ENCODE data around the gene TEX44.
A peak's percentile ranks its signal among the peaks of the same experiment; 100 is the strongest.
"Not testable (repeated sequence)": the region's sequence is repeated elsewhere in the genome, so short reads cannot be mapped to it uniquely, and the experiment has no call there.

TEX44 gene

DNA sequence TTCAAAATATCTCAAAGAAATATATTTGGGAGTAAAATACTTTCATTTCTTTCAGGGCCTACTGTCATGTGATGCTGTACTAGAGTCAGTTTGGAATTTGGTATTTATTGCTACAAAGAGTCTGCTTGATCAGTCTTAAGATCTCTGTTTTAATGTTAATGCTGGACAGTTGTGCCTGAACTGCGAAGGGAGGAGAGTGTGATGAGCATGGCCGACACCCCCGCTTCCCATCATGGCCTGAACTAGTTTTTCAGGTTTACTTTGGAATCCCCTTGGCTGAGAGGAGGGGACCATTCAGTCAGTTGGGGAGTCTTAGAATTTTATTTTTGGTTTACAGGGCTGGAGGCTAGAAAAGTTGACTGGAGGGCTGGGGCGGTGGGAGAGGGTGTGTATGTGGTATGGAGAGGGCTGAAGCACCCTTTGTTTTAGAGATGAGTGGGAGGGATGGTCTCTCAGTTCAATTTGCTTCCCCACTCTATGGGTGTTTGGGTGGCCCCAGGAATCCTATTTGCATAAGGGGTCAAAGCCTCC is 20.9 kb upstream of the TEX44 start:
- DNase-seq, result no peak

DNA sequence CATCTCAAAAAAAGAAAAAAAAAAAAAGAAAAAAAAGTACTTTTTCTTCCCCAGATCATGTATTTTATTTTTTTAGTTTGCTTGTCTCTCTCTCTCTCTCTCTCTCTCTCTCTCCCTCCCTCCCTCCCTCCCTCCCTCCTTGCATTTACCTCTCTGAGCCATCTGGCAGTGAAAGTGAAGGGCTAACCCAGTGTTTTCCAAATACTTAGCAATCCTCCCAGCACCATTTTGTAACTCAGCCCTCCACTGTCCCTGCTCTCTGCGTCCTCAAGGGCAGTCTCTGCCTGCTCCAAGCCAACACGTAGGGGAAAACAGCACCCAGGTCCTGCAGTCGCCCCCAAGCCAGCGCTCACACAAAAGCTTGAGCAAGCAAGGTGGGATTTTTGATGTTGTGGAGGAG is 19.6 kb upstream of the TEX44 start:
- DNase-seq, result no peak

DNA sequence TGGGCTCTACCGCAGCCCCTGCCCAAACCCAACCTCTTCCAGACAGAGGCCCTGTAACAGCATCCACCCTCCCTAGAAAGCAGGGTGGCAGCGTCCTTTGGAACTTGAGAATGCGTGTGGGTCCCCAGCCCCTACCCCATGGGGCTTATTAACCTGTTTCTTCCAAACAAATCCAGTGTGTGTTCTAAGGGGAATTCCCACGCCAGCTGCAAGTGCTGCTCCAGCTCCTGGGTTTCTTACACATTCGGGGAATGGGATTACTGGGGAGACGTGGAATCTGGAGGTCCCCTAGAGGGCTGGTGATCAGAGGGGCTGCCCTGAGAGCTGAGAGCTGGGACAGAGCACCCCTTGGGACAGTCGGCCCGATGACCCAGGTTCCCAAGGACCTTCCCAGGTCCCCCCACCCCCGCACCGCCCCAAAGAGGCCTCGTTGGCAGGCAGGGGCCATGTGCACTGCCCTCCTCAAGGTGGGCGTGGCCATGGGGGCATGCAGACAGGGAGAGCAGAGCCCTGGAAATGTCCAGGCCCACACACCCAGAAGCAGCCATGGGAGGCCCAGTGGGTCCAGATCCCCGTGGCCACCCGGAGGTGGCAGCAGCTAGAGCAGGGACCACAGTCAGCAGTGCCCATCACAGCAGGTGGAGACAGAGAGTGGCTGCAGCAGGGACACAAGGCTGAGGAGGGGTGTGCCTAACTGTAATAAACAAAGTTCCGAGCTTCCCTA is 18.8 kb upstream of the TEX44 start:
- no peak for DNase-seq

DNA sequence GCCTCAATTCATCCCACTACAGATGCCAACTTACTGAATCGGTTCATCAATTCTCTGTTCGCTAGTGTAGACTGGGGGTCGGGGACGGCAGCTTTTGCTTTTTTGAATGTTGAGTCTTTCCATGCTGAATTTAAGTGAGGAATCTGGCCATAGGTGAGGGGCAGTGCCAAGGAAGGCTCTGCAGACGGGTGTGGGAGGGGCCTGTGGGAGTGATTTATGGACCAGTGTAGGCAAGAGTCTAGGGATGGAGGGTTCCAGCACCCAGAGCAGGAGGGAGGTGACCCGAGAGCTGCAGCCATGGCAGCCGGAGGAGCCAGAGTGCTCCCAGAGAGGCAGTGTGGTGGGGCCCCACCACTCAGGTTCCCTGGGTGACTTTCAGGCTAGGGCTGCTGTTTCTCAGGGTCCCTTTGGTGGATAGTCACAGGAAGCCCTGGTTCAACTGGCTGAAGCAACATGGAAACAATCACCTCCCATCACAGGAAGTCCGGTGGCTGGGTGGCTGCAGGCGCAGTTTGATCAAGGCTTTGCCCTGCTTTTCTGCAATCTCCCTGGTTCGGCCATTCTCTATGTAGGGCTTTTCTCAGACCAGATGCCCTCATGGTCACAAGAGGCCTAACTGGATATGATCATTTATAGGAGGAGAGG is 16.9 kb upstream of the TEX44 start:
- no peak for DNase-seq

DNA sequence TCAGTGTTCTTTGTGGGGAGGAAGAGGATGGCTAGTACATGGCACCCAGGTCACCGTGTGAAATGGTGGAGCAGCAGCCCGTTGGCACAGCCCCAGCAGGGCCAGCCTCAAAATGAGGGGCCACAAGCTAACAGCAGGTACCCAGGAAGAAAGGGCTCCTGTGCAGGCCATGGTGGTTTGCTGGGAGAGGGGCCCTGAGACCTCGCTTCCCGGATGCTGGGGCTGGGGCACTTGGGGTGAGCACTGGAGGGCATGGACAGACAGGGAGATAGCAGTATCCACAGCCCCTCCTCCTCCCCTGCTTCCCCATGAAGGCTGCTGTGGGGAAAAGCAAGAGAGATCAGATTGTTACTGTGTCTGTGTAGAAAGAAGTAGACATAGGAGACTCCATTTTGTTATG is 16.2 kb upstream of the TEX44 start:
- no peak for DNase-seq

DNA sequence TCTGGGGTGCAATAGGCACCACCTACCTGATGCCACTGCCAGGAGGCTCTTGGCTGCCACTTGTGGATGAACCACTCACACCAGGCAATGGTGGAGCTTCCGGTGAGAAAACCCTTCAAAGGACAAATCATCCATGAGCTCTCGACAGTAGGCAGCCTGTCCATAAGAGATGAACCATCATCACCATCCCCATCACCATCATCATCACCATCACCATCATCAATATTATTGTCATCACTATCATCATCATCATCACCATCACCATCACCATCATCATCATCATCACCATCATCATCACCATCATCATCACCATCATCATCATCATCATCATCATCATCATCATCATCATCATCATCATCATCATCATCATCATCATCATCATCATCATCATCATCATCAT is 14.0 kb upstream of the TEX44 start:
- DNase-seq, result not testable (repeated sequence)

DNA sequence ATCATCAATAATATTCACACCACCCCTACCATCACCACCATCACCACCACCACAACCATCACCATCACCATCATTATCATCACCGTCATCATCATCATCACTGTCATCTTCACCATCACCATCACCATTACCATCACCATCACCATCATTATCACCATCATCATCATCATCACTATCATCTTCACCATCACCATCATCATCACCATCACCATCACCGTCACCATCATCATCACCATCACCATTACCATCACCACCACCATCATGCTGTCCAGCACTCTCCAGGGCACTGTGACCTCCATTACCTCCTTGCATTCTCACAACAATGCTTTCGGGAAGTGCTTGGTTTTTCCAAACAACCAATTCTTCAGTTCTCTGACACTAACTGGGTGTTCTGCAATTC is 13.1 kb upstream of the TEX44 start:
- DNase-seq, result no peak

DNA sequence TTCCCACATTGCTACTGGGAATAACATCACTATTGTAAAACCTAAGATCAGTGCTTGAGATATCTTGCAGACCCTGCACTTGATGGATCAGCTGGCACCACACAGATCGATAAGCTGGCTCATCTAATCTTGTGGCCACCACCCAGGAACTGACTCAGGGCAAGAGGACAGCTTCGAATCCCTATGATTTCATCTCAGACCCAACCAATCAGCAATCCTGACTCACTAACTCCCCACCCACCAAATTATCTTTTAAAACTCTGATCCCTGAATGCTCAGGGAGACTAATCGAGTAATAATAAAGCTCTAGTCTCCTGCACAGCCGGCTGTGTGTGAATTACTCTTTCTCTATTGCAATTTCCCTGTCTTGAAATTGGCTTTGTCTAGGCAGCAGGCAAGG is 11.3 kb upstream of the TEX44 start:
- DNase-seq, result no peak

DNA sequence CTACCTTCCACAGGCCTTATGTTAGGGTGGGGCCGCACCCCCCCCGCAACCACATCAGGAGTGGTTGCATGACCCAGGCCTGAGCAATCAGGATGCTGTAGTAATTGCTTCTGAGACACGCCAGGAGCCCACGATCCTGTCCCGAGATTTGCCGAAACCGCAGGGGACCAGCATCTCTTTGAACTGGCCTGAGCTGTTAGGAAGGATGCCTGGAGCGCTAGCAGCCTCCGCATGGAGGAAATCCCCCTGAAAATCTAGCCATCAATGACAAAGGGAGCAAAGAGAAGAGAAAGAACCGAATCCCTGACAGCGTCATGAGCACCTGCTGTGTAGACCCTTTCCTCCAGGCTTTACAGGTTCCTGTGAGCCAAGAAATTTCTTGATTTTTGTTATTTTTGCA is 8.7 kb upstream of the TEX44 start:
- DNase-seq, result no peak

DNA sequence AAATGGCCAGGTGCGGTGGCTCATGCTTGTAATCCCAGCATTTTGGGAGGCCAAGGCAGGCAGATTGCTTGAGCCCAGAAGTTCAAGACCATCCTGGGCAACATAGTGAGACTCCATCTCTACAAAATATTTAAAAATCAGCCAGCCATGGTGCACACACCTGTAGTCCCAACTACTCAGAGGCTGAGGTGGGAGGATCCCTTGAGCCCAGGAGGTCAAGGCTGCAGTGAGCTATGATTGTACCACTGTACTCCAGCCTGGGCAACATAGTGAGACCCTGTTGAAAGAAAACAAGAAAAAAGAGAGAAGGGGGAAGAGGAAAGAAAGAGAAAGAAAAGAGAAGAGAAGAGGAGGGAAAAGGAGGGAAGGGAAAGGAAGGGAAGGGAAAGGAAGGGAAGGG is 4.9 kb upstream of the TEX44 start:
- not testable (repeated sequence) for DNase-seq

DNA sequence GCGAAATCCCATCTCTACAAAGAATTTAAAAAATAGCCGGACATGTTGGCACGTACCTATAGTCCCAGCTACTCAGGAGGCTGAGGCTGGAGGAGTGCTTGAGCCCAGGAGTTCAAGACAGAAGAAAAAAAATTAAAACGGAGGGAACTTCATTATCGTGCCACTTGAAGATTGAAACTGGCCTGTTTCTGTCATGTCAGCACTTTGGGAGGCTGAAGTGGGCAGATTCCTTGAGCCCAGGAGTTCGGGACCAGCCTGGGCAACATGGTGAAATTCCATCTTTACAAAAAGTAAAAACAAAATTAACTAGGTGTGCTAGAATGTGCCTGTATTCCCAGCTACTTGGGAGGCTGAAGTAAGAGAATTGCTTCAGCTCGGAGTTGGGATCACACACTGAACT is 3.0 kb upstream of the TEX44 start:
- no peak for DNase-seq

DNA sequence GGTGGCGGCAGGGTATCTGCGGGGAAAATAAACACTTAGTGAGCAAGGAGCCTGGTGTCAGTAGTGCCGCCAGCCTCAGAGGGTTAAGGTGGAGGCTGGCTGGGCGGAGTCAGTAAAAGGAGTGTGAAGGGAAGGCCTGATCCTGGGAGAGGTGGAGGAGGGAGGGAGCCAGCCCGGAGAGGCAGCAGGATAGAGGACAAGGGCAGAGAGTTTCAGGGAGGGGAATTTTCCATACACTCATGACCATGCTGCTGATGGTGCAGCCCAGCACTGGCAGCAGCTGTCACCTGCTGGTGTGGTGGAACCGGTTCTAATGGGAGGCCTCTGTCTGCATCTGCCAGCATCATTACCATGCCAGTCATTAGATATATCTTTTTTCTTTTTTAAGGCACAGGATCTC is 2.0 kb upstream of the TEX44 start:
- DNase-seq, result no peak

DNA sequence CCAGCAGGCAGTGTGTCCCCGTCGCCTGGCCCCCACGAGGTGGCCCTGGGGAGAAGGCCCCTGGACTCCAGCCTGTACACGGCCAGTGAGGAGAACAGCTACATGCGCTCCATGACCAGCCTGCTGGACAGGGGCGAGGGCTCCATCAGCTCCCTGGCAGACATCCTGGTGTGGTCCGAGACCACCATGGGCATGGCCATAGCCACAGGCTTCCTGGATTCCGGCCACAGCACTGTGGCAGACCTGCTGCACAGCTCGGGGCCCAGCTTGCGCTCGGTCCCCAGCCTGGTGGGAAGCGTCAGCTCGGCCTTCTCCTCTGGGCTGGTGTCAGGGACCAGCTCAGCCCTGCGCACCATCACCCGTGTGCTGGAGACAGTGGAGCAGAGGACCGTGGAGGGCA is 1.0 kb downstream of the TEX44 start:
- DNase-seq, result no peak

DNA sequence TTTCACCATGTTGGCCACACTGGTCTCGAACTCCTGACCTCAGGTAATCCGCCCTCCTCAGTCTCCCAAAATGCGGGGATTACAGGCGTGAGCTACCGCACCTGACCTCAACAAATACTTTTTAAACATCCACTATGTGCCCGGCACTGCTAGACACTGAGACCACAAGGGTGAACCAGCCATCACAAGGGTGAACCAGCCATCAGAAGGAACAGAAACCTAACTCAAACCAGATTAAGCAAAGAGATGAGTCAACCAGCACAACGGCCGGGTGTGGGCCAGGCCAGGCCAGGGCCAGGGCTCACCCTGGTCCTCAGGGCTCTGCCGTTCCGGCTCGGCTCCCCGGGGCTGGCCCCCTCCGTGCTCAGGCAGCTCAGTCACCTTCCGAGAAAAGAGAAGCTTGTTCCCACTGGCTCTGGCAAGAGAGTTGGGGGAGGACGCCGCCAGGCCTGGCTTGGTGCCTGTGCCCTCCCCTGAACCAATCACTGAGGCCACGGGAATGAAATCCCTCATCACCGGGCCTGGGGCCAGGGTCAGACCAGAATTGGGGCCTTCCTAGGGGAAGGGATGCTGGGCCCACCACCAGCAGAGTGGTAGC is 4.4 kb downstream of the TEX44 start:
- DNase-seq, result no peak

DNA sequence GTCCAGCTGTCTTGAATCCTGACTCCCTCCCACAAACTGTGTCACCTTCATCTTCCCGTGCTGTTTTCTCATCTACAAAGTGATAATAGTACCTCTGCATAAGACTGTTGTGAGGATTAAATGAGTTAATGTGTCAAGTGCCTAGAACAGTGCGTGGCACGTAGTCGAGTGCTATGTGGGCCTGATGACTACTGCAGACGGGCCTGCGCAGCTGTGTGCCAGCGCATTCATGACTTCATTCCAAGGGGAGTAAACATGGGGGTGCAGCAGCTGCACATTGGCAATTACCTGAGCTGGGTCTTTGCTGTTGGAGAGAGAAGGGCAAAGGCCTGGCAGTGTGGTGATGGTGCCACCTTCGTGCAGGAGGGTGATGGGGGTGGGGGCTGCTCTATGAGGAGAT is 5.0 kb downstream of the TEX44 start:
- DNase-seq, result no peak

DNA sequence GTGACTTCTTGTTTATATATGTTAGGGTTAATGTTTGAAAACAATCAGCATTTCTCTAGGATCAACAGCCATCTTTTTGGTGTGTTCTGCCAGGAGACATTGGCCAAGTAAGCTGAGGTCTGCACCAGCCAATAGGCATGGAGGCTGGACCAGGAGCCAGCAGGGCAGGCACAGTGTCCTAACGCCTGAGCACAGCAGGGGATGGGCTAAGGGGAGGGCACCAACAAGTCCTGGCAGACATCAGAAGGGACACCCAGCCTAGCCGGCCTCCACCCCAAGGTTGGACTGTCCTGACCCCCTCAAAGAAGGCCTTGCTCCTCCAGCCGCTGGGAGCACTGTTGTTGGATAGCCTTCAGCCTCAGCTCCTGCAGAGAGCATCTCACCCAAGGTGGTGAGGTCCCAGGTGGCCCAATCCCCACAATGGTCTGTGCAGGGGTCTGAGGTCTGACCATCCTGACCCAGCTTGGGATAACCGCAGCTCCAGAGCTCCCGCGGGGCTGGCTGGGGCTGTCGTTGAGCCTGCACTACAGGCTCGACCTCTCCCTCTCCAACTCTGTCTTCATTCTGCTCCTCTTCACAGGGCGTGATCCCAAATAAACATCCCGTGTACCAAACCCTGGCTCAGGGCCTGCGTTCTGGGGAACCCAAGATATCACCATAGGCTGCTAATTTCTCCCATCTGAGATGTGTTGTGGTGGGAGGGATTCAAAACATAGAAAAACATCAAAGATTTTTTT is 8.1 kb downstream of the TEX44 start:
- no peak for DNase-seq

DNA sequence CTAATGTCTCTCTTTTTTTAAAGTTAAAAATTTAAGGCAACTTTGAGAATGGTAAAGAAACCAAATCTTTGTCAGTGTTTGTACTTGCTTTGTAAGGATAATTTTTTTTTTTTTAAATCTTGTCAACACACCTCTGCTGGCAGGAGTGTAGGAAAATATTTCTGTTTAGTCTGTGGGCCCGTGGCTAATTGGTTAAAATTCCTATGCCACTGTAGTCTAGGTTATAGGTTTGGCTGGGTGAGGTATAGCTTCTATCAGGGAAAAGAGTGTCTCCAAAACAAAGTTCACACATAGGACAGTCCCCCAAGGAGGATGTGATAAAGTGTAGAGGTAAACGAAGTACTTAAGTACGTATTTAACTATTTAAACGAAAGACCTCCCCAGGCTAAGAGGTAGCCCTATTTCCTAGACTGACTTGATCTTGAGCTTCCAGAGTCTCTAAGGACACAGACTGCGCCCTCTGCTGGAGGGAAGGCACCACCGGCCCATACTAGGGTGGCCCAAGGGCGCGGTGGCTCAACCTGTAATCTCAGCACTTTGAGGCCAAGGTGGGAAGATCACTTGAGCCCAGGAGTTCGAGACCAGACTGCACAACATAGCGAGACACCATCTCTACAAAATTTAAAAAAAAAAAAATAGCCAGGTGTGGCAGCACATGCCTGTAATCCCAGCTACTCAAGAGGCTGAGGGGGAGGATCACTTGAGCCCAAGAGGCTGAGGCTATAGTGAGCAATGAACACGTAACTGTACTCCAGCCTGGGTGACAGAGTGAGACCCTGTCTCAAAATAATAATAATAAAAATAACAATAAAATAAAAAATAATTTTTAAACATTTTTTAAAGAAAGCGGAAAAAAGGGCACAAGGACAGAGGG is 8.9 kb downstream of the TEX44 start:
- DNase-seq, result peak; percentile 87

DNA sequence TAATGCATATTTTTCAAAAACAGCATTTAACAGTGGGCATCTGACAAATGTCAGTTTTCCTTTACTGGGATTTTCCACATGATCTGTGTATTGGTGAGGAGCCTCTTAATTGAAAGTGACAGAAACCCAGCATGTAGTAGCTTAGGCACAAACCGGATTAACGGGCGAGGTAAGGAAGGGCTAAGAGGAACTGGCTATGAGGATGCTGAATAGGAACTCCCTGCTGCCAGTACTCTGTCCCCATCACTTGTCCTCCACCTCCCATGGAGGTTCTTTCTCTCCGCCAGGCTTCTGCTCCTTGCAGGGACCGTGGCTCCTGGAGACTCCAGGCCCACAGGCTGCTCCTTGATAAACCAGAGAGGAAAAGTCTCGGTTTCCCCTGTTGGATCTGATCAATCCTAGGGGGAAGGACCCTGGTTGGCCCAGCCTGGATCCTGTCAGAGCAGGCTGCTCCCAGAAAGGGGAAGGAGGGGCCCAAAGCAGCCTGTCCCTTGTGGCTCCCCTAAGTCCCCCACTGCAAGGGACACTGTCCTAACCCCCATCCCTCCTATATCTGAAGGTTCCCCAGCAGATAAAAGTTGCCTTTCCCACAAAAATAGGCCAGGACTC is 10.3 kb downstream of the TEX44 start:
- no peak for DNase-seq

DNA sequence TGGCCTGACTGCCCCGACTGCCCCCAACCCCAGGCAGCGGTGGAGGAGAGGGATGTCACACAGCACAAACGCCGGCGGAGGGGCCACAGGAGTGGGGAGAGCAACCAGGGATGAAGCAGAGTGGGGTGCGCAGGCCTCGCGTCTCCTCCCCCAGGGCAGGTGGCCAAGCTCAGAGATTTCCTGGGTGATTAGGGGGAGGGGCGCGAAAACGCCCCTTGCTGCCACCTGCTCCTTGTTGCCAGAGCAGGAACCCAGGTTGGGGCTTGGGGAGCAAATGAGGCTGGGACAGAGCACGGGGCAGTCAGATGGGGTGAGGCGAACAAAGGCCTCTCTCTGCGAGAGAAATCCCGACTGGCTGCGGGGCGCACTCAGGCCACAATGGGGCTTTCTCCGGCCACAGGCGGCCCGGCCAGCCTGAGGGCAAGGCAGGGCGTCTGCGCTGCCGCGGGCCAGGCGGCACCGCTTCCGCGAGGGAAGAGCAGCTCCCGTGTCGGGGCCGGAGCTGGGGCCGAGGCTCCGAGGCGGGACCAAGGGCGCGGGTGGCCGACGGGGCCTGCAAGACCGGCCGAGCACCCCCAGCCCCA is 11.5 kb downstream of the TEX44 start:
- no peak for DNase-seq

DNA sequence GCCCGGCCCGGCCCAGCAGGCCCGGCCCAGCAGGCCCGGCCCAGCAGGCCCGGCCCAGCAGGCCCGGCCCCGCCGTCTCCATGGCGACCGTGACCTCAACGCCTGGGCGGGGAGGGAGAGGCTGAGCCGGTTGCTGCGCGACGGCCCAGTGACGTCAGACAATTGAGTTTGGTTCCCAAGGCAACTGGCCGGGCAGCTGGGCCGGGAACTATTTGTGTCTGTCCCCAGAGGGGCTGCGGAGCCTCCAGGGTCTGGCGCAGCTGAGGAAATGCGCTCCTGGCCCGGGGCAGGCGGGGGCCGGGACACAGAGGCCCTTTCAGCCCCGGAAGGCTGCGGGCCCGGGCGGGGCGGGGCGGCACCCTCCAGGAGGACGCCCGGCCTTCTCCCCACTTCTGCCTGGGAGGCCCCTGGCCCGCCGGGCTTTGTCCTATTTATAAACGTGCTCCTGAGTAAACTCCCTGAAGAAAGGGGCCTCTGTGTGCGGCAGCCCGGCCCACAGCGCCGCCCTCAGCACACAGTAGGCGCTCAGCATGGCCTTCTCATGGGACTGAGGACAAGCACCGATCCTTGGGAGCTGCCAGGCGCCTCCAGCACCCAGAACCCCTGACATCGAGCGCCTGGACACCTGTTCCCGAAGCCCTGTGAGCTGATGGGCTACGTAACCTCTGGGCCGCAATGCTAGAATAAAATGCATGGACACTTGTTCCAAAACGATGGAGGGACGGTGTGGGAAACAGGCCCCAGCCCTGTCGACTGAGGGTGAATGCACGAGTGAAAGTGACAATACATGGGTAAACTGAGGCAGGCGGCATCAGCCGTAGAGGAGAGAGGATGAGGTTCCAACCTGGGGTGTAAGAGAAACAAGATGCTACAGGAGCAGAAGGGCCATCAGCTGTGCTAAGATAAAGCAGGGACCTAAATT is 12.3 kb downstream of the TEX44 start:
- peak; percentile 96 for DNase-seq

Data from OCI-M1 (cell line).